SU-DHL-6 (cell line): ENCODE data around the gene VRK3.
"Not testable (repeated sequence)": the region's sequence is repeated elsewhere in the genome, so short reads cannot be mapped to it uniquely, and the experiment has no call there.

Source experiments
- H2AFZ ChIP-seq: fragments of 200-600 bp; sonication (generic); 2 replicates; pipeline ENCODE4 v1.6.1; 2014; ENCODE audit warnings: low read depth, mild to moderate bottlenecking, moderate library complexity, mixed read lengths, antibody characterized with exemption, low read length; ENCODE audit not compliant: severe bottlenecking
- H3F3A ChIP-seq: fragments of 200-600 bp; shearing (Covaris generic); 2 replicates; pipeline ENCODE4 v1.6.0; 2016; ENCODE audit warnings: antibody characterized with exemption, mild to moderate bottlenecking; ENCODE audit not compliant: insufficient read depth
- H3K27ac ChIP-seq: fragments of 200-600 bp; sonication (generic); 2 replicates; pipeline ENCODE4 v1.5.1; 2016; ENCODE audit warnings: low read depth, mild to moderate bottlenecking, low read length, moderate library complexity, mixed read lengths
- H3K27me3 ChIP-seq: fragments of 200-600 bp; sonication (generic), shearing (Covaris generic); 2 replicates; pipeline ENCODE4 v1.6.0; 2014; ENCODE audit warnings: mild to moderate bottlenecking, low read length
- H3K36me3 ChIP-seq: fragments of 200-600 bp; sonication (generic); 2 replicates; pipeline ENCODE4 v1.6.1; 2014; ENCODE audit warnings: mild to moderate bottlenecking, low read length, mixed read lengths
- H3K4me2 ChIP-seq: fragments of 300-600, 200-600 bp; shearing (Covaris generic), sonication (generic); 2 replicates; pipeline ENCODE4 v1.6.0; 2014; ENCODE audit warnings: low read length, low read depth, mild to moderate bottlenecking; ENCODE audit not compliant: poor library complexity, severe bottlenecking
- H3K4me3 ChIP-seq: fragments of 200-600 bp; sonication (generic); 2 replicates; pipeline ENCODE4 v1.5.1; 2014; ENCODE audit warnings: antibody characterized with exemption, low read length, mild to moderate bottlenecking, mixed read lengths; ENCODE audit not compliant: insufficient read depth, poor library complexity, severe bottlenecking
- H3K79me2 ChIP-seq: fragments of 200-600 bp; sonication (generic); 2 replicates; pipeline ENCODE4 v1.6.1; 2014; ENCODE audit warnings: mild to moderate bottlenecking, low read length, moderate library complexity; ENCODE audit not compliant: insufficient read depth
- H3K9ac ChIP-seq: fragments of 200-600 bp; sonication (generic); 2 replicates; pipeline ENCODE4 v1.7.0; 2014; ENCODE audit warnings: mild to moderate bottlenecking, low read length
- H3K9me2 ChIP-seq: fragments of 200-600 bp; sonication (generic); replicated peaks from 2 replicates; pipeline ENCODE4 v1.6.1; 2014; ENCODE audit warnings: low read length; ENCODE audit not compliant: insufficient read depth
- H3K9me3 ChIP-seq: fragments of 200-600 bp; sonication (generic); 2 replicates; pipeline ENCODE4 v1.6.1; 2014; ENCODE audit warnings: low read length, mixed read lengths; ENCODE audit not compliant: insufficient read depth
- H4K20me1 ChIP-seq: fragments of 200-600 bp; sonication (generic); 2 replicates; pipeline ENCODE4 v1.6.1; 2014; ENCODE audit warnings: low read depth, mild to moderate bottlenecking, antibody characterized with exemption, low read length, moderate library complexity, mixed read lengths
- CTCF ChIP-seq: fragments of 200-600 bp; sonication (generic); IDR thresholded peaks from one replicate; pipeline ENCODE4 v1.5.1; 2017; ENCODE audit warnings: antibody characterized with exemption, mild to moderate bottlenecking, low read length, moderate library complexity; ENCODE audit not compliant: insufficient read depth, poor library complexity, severe bottlenecking
- EZH2phosphoT487 ChIP-seq: fragments of 200-600 bp; sonication (generic), shearing (Covaris generic); conservative IDR thresholded peaks from 2 replicates; pipeline ENCODE4 v1.6.1; 2018; ENCODE audit warnings: mild to moderate bottlenecking, antibody characterized with exemption, low read length, moderate library complexity, mixed read lengths

Gene VRK3

GRCh38 chr19:49971991-49972411 is 53.2 kb downstream of the VRK3 start:
- Histone ChIP-seq H3K27ac (no peak overlapping the region), H3K9ac (no peak overlapping the region), H3K4me3 (no peak overlapping the region), H4K20me1 (no peaks in the 10 kb centered on the region), H3K36me3 (no peaks in the 10 kb centered on the region), H2AFZ (no peak overlapping the region), H3K79me2 (no peaks in the 10 kb centered on the region), H3K9me2 (no peaks in the 10 kb centered on the region), H3F3A (no peaks in the 10 kb centered on the region), H3K9me3 (no peaks in the 10 kb centered on the region), H3K4me2 (no peak overlapping the region), H3K27me3 (no peaks in the 10 kb centered on the region)
- no peak for TF ChIP-seq EZH2phosphoT487
- no peak for TF ChIP-seq CTCF

- H3K9me2 ChIP-seq, H3K9ac ChIP-seq, H3K27ac ChIP-seq, H3K79me2 ChIP-seq, H3K36me3 ChIP-seq, H3F3A ChIP-seq, H3K4me3 ChIP-seq, H3K4me2 ChIP-seq, H4K20me1 ChIP-seq, H3K27me3 ChIP-seq, H3K9me3 ChIP-seq, H2AFZ ChIP-seq: not testable (repeated sequence)
Measured at GRCh38 chr19:49969355-49969754, 55.8 kb downstream of the VRK3 start.

GRCh38 chr19:49968279-49968922 is 56.8 kb downstream of the VRK3 start:
- Histone ChIP-seq H3K27me3 (no peaks in the 10 kb centered on the region), H3K9me2 (no peaks in the 10 kb centered on the region), H3F3A (no peaks in the 10 kb centered on the region), H3K36me3 (no peaks in the 10 kb centered on the region), H3K4me3 (no peak overlapping the region), H4K20me1 (no peaks in the 10 kb centered on the region), H3K9ac (no peak overlapping the region), H2AFZ (no peak overlapping the region), H3K9me3 (no peaks in the 10 kb centered on the region), H3K79me2 (no peaks in the 10 kb centered on the region), H3K27ac (no peak overlapping the region), H3K4me2 (no peak overlapping the region)
- TF ChIP-seq EZH2phosphoT487 (no peak), CTCF (no peak)

- not testable (repeated sequence) for H3K36me3 ChIP-seq, H2AFZ ChIP-seq, H3K4me3 ChIP-seq, H3K79me2 ChIP-seq, H3K9me3 ChIP-seq, H3K27ac ChIP-seq, H3K27me3 ChIP-seq, H3K9me2 ChIP-seq, H4K20me1 ChIP-seq, H3K4me2 ChIP-seq, H3K9ac ChIP-seq, H3F3A ChIP-seq
Measured at GRCh38 chr19:49960980-49961379, 64.2 kb downstream of the VRK3 start, which contains the start of gene SIGLEC11. Gene SIGLEC11 (minus strand): TSS chr19:49961172. CDS start chr19:49961081, 91 bp downstream.

- not testable (repeated sequence) for H3K4me2 ChIP-seq, H2AFZ ChIP-seq, H3K27me3 ChIP-seq, H3K9me3 ChIP-seq, H3K9me2 ChIP-seq, H3K79me2 ChIP-seq, H4K20me1 ChIP-seq, H3K36me3 ChIP-seq, H3F3A ChIP-seq, H3K4me3 ChIP-seq, H3K9ac ChIP-seq, H3K27ac ChIP-seq
Measured at GRCh38 chr19:49959892-49960291, 65.3 kb downstream of the VRK3 start.

- H3K9me2 ChIP-seq, H3K27ac ChIP-seq, H4K20me1 ChIP-seq, H3K4me2 ChIP-seq, H3K9ac ChIP-seq, H3K36me3 ChIP-seq, H2AFZ ChIP-seq, H3K79me2 ChIP-seq, H3K9me3 ChIP-seq, H3F3A ChIP-seq, H3K27me3 ChIP-seq, H3K4me3 ChIP-seq: not testable (repeated sequence)
Measured at GRCh38 chr19:49958596-49958995, 66.6 kb downstream of the VRK3 start.
